AG10803 (cell line): ENCODE data around the gene PASD1.

ENCODE experiments used
- DNase-seq: peaks from one replicate; pipeline ENCODE4 v3.0.0; 2010; ENCODE audit warnings: low read depth
- H3K4me3 ChIP-seq: 2 replicates; pipeline ENCODE4 v1.5.1; 2011; ENCODE audit warnings: mild to moderate bottlenecking, low read length, control low read depth
- CTCF ChIP-seq: conservative IDR thresholded peaks from 2 replicates; pipeline ENCODE4 v1.5.1; 2011; ENCODE audit warnings: mild to moderate bottlenecking, low read length, control low read depth, inconsistent platforms

PASD1 gene

GRCh38 chrX:151702741-151703340, 139.4 kb downstream of the PASD1 start:
- DNase-seq: no peak
- no peak for TF ChIP-seq CTCF
- no peak overlapping the region for H3K4me3 ChIP-seq

GRCh38 chrX:151703487-151703886, 140.0 kb downstream of the PASD1 start:
- DNase-seq: no peak

GRCh38 chrX:151704041-151704663, 140.7 kb downstream of the PASD1 start:
- DNase-seq: no peak
- H3K4me3 ChIP-seq: no peak overlapping the region
- no peak for TF ChIP-seq CTCF

More at GRCh38 chrX:151703487-151703886, 140.0 kb downstream of the PASD1 start:
- H3K4me3 ChIP-seq: no peak overlapping the region
- TF ChIP-seq CTCF: no peak

GRCh38 chrX:151708821-151709220, 145.3 kb downstream of the PASD1 start:
- DNase-seq: no peak
- H3K4me3 ChIP-seq: no peak overlapping the region

GRCh38 chrX:151710457-151710856, 147.0 kb downstream of the PASD1 start:
- H3K4me3 ChIP-seq: no peak overlapping the region
- TF ChIP-seq CTCF: no peak
- DNase-seq: peak; percentile 12

More at GRCh38 chrX:151708821-151709220, 145.3 kb downstream of the PASD1 start:
- no peak for TF ChIP-seq CTCF

GRCh38 chrX:151711154-151711553, 147.7 kb downstream of the PASD1 start:
- TF ChIP-seq CTCF: no peak
- DNase-seq: no peak

GRCh38 chrX:151711787-151712186, 148.3 kb downstream of the PASD1 start:
- H3K4me3 ChIP-seq: no peak overlapping the region
- TF ChIP-seq CTCF: no peak
- DNase-seq: no peak

More at GRCh38 chrX:151711154-151711553, 147.7 kb downstream of the PASD1 start:
- H3K4me3 ChIP-seq: no peak overlapping the region
